K562 (cell line): Measurements from ENCODE around the gene TNFAIP3. TPM values are rescaled to one million over a fixed set of nuclear protein-coding genes. Genes with fewer than 3 reads are reported as not detected.

Source experiments
- ATF2 ChIP-seq: sonication (generic); formaldehyde crosslinking; IDR thresholded peaks from 2 replicates; pipeline ENCODE4 v1.8.1; 2022; ENCODE audit warnings: missing genetic modification reagents
- FOXK2 ChIP-seq, 2 experiments: fragments of 450-650 bp; IDR thresholded peaks in 1 of 2; conservative IDR thresholded peaks in 1 of 2; 2 replicates each; pipeline ENCODE4 v1.6.1; 2016; ENCODE audit warnings: low read depth in 2 of 2, mild to moderate bottlenecking in 1 of 2
- HDGF ChIP-seq: fragments of 450-650 bp; IDR thresholded peaks from 2 replicates; pipeline ENCODE4 v1.6.1; 2016
- NRF1 ChIP-seq, 2 experiments: fragments of 450-650 bp; IDR thresholded peaks in 1 of 2; conservative IDR thresholded peaks in 1 of 2; 2 replicates each; pipeline ENCODE4 v1.6.1; 2014; ENCODE audit warnings: mild to moderate bottlenecking in 2 of 2
- NUFIP1 ChIP-seq: fragments of 450-650 bp; IDR thresholded peaks from 2 replicates; pipeline ENCODE4 v1.6.1; 2018; ENCODE audit not compliant: partially characterized antibody
- PCBP1 ChIP-seq: fragments of 200-400 bp; formaldehyde crosslinking; IDR thresholded peaks from 2 replicates; pipeline ENCODE4 v1.6.1; 2018; ENCODE audit warnings: mild to moderate bottlenecking, low read depth, low read length; ENCODE audit not compliant: poor library complexity, severe bottlenecking
- RFX5 ChIP-seq: IDR thresholded peaks from 2 replicates; pipeline ENCODE4 v1.6.1; 2011; ENCODE audit warnings: low read depth, mild to moderate bottlenecking, improper control_type of control experiment, low read length
- RNF219 ChIP-seq: fragments of 250-450 bp; sonication (Bioruptor Pico); IDR thresholded peaks from 2 replicates; pipeline ENCODE4 v1.5.0; 2022; ENCODE audit warnings: mild to moderate bottlenecking
- SAP30 ChIP-seq: fragments of 200-600 bp; sonication (generic); IDR thresholded peaks from 2 replicates; pipeline ENCODE4 v1.6.1; 2012; ENCODE audit warnings: borderline replicate concordance, low read depth, mild to moderate bottlenecking, moderate library complexity, low read length, control low read depth, inconsistent platforms; ENCODE audit not compliant: insufficient read depth, poor library complexity, severe bottlenecking
- SMARCE1 ChIP-seq: fragments of 450-650 bp; IDR thresholded peaks from 2 replicates; pipeline ENCODE4 v1.7.1; 2016; ENCODE audit warnings: mild to moderate bottlenecking
- STAT6 ChIP-seq: sonication (generic); formaldehyde crosslinking; IDR thresholded peaks from 2 replicates; pipeline ENCODE4 v1.8.1; 2023; ENCODE audit warnings: mild to moderate bottlenecking, missing genetic modification reagents
- U2AF1 ChIP-seq: fragments of 200-400 bp; formaldehyde crosslinking; optimal IDR thresholded peaks from 2 replicates; pipeline ENCODE3; 2017; ENCODE audit warnings: mild to moderate bottlenecking, low read depth, low read length, moderate library complexity
- VEZF1 ChIP-seq: fragments of 200-800 bp; sonication (Bioruptor generic); IDR thresholded peaks from 2 replicates; pipeline ENCODE4 v1.6.1; 2017; ENCODE audit warnings: missing genetic modification characterization, missing compliant biosample characterization
- ZNF134 ChIP-seq: fragments of 250-450 bp; sonication (Bioruptor Pico); conservative IDR thresholded peaks from 2 replicates; pipeline ENCODE4 v1.4.0; 2020
- ZNF384 ChIP-seq: IDR thresholded peaks from 2 replicates; pipeline ENCODE4 v1.6.1; 2012; ENCODE audit warnings: low read depth, low read length, improper control_type of control experiment
- ZNF551 ChIP-seq: fragments of 250-450 bp; sonication (Bioruptor Pico); IDR thresholded peaks from 2 replicates; pipeline ENCODE4 v1.5.0; 2021; ENCODE audit warnings: mild to moderate bottlenecking, moderate library complexity
- polyA plus RNA-seq, 8 experiments: library from polyadenylated mRNA; depleted of rRNA in 4 of 8; stranded (reverse) in 5 of 8; unstranded in 3 of 8; fragments of >200 nt; fragmentation: Nextera tagmentation in 2 of 8; fragmentation: Illumina TruSeq in 1 of 8; extraction: Ambion mirVana in 2 of 8; extraction: Trizol in 1 of 8; gene quantifications; 2 replicates each; pipeline versions ENCODE4 v1.2.1 to v1.2.3, GENCODE V29; 2011 to 2014; ENCODE audit warnings: inconsistent platforms in 1 of 8, missing spikeins in 1 of 8
- total RNA-seq, 7 experiments: library from RNA; depleted of rRNA in 6 of 7; stranded (reverse); fragments of >200 nt in 6 of 7; fragmentation: Illumina TruSeq in 2 of 7; extraction: Trizol in 2 of 7; gene quantifications; 2 replicates each; pipeline versions ENCODE4 v1.2.1 to v1.2.3, GENCODE V29; 2011 to 2021; ENCODE audit warnings: low replicate concordance in 1 of 7

TNFAIP3 gene
- total and polyA plus RNA-seq, 9 of the 15 experiments (the other 6 are each of a cell fraction or from before 2014, with no cell fraction given), result 0.79 to 17.0 (median 6.4) TPM

GRCh38 chr6:137910424-137910834, 43.4 kb downstream of the TNFAIP3 start (continued):
- TF ChIP-seq ZNF134 (CRISPR knock-in tag) (0 out of 2 replicates have a peak, but pooled peaks have one; percentile 47), NRF1 (conservative IDR thresholded peaks at IDR 0.05 in 1 of 2, IDR thresholded peaks at IDR 0.05 in 1 of 2) (no peak), ATF2 (CRISPR knock-in tag) (no peak), ZNF384 (no peak), VEZF1 (CRISPR knock-in tag) (peak; percentile 61), FOXK2 (conservative IDR thresholded peaks at IDR 0.05 in 1 of 2, IDR thresholded peaks at IDR 0.05 in 1 of 2; ENCODE audit: low read depth in 2 of 2) (0 out of 4 replicates have a peak, but pooled peaks have one; percentile 26 to 31), HDGF (no peak), NUFIP1 (no peak), ZNF551 (CRISPR knock-in tag) (no peak), U2AF1 (no peak), SAP30 (no peak), STAT6 (CRISPR knock-in tag) (no peak), SMARCE1 (peak; percentile 95), PCBP1 (no peak), RNF219 (CRISPR knock-in tag) (no peak), RFX5 (no peak)
